Hepatocyte (in vitro differentiated cells): ENCODE results near the gene CALCOCO2.

Experiments used
- EZH2 ChIP-seq: fragments of 200-600 bp; sonication (generic); IDR thresholded peaks from 2 replicates; pipeline ENCODE4 v1.6.1; 2016; ENCODE audit warnings: antibody characterized with exemption, mild to moderate bottlenecking, borderline replicate concordance
- EZH2phosphoT487 ChIP-seq: fragments of 200-600 bp; sonication (generic); IDR thresholded peaks from one replicate; pipeline ENCODE4 v1.6.1; 2018; ENCODE audit warnings: antibody characterized with exemption, mild to moderate bottlenecking, low read depth, moderate library complexity; ENCODE audit not compliant: unreplicated experiment, severe bottlenecking
- TF ChIP-seq, protein P1 (sequence below): fragments of 200-600 bp; sonication (generic); IDR thresholded peaks from 2 replicates; pipeline ENCODE4 v1.5.1; 2016; ENCODE audit warnings: antibody characterized with exemption, mild to moderate bottlenecking; ENCODE audit not compliant: poor library complexity

DNA sequence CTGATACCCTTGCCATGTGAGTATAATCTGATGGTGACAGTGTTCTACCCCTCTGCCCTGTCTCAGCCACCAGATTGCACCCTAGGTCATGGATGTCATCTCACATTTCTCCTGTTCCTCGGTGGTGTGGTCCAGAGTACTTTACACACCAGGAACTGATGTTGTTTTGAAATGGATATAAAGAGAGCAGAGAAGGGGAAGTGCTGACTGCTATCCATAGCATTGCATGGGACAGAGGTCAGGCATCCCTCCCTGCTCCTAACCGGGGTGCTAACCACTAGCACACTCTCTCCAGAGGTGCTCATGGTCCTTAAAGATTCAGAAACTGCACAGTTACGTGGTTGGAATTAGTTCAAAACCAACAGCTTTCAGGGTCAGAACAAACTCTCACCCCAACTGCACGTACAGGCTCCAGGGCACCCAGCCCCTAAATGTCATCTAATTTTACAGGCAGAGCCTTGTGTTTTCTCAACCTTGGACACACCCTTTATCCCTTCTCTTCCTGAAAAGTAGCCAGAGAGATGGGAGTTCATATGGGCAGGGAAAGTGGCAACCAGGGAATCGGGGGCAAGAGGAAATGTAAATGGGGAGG lies 30.1 kb upstream of the CALCOCO2 start:
- TF ChIP-seq, protein P1, sequence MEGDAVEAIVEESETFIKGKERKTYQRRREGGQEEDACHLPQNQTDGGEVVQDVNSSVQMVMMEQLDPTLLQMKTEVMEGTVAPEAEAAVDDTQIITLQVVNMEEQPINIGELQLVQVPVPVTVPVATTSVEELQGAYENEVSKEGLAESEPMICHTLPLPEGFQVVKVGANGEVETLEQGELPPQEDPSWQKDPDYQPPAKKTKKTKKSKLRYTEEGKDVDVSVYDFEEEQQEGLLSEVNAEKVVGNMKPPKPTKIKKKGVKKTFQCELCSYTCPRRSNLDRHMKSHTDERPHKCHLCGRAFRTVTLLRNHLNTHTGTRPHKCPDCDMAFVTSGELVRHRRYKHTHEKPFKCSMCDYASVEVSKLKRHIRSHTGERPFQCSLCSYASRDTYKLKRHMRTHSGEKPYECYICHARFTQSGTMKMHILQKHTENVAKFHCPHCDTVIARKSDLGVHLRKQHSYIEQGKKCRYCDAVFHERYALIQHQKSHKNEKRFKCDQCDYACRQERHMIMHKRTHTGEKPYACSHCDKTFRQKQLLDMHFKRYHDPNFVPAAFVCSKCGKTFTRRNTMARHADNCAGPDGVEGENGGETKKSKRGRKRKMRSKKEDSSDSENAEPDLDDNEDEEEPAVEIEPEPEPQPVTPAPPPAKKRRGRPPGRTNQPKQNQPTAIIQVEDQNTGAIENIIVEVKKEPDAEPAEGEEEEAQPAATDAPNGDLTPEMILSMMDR = no peak
- no peak for TF ChIP-seq EZH2phosphoT487
- TF ChIP-seq EZH2 = no peak
